HuH-7 (cell line): Measurements from ENCODE around the gene POFUT2.

Experiments used
- DNase-seq: peaks from one replicate; pipeline ENCODE4 v3.0.0; 2011; ENCODE audit warnings: low spot score

POFUT2 gene

GRCh38 chr21:45262041-45262581 is 25.6 kb downstream of the POFUT2 start:
- DNase-seq, result no peak

GRCh38 chr21:45261093-45261492 is 26.6 kb downstream of the POFUT2 start:
- DNase-seq, result no peak

GRCh38 chr21:45260191-45260825 is 27.4 kb downstream of the POFUT2 start:
- DNase-seq, result no peak

GRCh38 chr21:45259206-45259840 is 28.4 kb downstream of the POFUT2 start:
- DNase-seq, result no peak

- peak; percentile 66 for DNase-seq
These were observed 29.2 kb downstream of the POFUT2 start for GRCh38 chr21:45258466-45258865.

- no peak for DNase-seq
These were observed 29.9 kb downstream of the POFUT2 start for GRCh38 chr21:45257673-45258341.

- DNase-seq, result no peak
These were observed 30.6 kb downstream of the POFUT2 start for GRCh38 chr21:45256912-45257672.

GRCh38 chr21:45256021-45256911 is 31.4 kb downstream of the POFUT2 start:
- DNase-seq, result no peak

GRCh38 chr21:45255381-45256020 is 32.2 kb downstream of the POFUT2 start:
- peak; percentile 54 for DNase-seq

GRCh38 chr21:45254460-45254930 is 33.2 kb downstream of the POFUT2 start:
- DNase-seq, result no peak

- DNase-seq, result no peak
These were observed 33.8 kb downstream of the POFUT2 start for GRCh38 chr21:45253633-45254459.

GRCh38 chr21:45253180-45253579 is 34.5 kb downstream of the POFUT2 start:
- DNase-seq, result no peak

- no peak for DNase-seq
These were observed 35.2 kb downstream of the POFUT2 start for GRCh38 chr21:45252448-45252925.

GRCh38 chr21:45251635-45252447 is 35.9 kb downstream of the POFUT2 start:
- no peak for DNase-seq

GRCh38 chr21:45250914-45251634 is 36.6 kb downstream of the POFUT2 start:
- DNase-seq, result no peak

GRCh38 chr21:45250272-45250671 is 37.4 kb downstream of the POFUT2 start:
- DNase-seq, result no peak

- no peak for DNase-seq
These were observed 38.1 kb downstream of the POFUT2 start for GRCh38 chr21:45249626-45250025.

- no peak for DNase-seq
These were observed 38.8 kb downstream of the POFUT2 start for GRCh38 chr21:45248893-45249381.
